ENCODE results near the gene MRRF. TPM values are rescaled to one million over a fixed set of nuclear protein-coding genes. Genes with fewer than 3 reads are reported as not detected.

MRRF gene
- total RNA-seq, 3 donors from 2014 or later, result 46.5 to 65.2 (median 62.4) TPM

GRCh38 chr9:122338536-122338935 is 73.9 kb downstream of the MRRF start:
- Histone ChIP-seq H3K4me1 (ENCODE audit: low read depth) (no peaks in the 10 kb centered on the region), H3K4me3 (no peak overlapping the region), H3K36me3 (ENCODE audit: low read depth) (no peaks in the 10 kb centered on the region), H3K9me3 (no peaks in the 10 kb centered on the region)
- intact Hi-C loops (cut with DNase I, micrococcal nuclease), result no loop called here
- DNase-seq (no peak), ATAC-seq (no peak)
- no peak for TF ChIP-seq CTCF (IDR thresholded peaks at IDR 0.05)

GRCh38 chr9:122338994-122339393 is 74.3 kb downstream of the MRRF start:
- Histone ChIP-seq H3K36me3 (ENCODE audit: low read depth) (no peaks in the 10 kb centered on the region), H3K4me3 (no peak overlapping the region), H3K4me1 (ENCODE audit: low read depth) (no peaks in the 10 kb centered on the region), H3K9me3 (no peaks in the 10 kb centered on the region)
- DNase-seq, result no peak
- TF ChIP-seq CTCF (IDR thresholded peaks at IDR 0.05), result no peak
- intact Hi-C loops (cut with DNase I, micrococcal nuclease), result no loop called here
- no peak for ATAC-seq

GRCh38 chr9:122339579-122339978 is 74.9 kb downstream of the MRRF start:
- H3K9me3 ChIP-seq, result no peaks in the 10 kb centered on the region
- no peaks in the 10 kb centered on the region for H3K4me1 ChIP-seq (ENCODE audit: low read depth)
- ATAC-seq (no peak), DNase-seq (no peak)
- no peak for TF ChIP-seq CTCF (IDR thresholded peaks at IDR 0.05)
- H3K36me3 ChIP-seq (ENCODE audit: low read depth), result no peaks in the 10 kb centered on the region
- intact Hi-C loops (cut with DNase I, micrococcal nuclease), result no loop called here
- no peak overlapping the region for H3K4me3 ChIP-seq

GRCh38 chr9:122340161-122340560 is 75.5 kb downstream of the MRRF start:
- no peak overlapping the region for H3K4me3 ChIP-seq
- no peaks in the 10 kb centered on the region for H3K4me1 ChIP-seq (ENCODE audit: low read depth)
- ATAC-seq (no peak), DNase-seq (no peak)
- intact Hi-C loops (cut with DNase I, micrococcal nuclease), result no loop called here
- no peaks in the 10 kb centered on the region for H3K36me3 ChIP-seq (ENCODE audit: low read depth)
- TF ChIP-seq CTCF (IDR thresholded peaks at IDR 0.05), result no peak
- H3K9me3 ChIP-seq, result no peaks in the 10 kb centered on the region

GRCh38 chr9:122342323-122343050 is 77.8 kb downstream of the MRRF start:
- no peak for DNase-seq
- TF ChIP-seq CTCF (IDR thresholded peaks at IDR 0.05), result no peak
- no peak for ATAC-seq
- H3K4me1 ChIP-seq (ENCODE audit: low read depth), result peaks cover 2% of the 10 kb centered on the region
- no peaks in the 10 kb centered on the region for H3K9me3 ChIP-seq
- no peaks in the 10 kb centered on the region for H3K36me3 ChIP-seq (ENCODE audit: low read depth)
- H3K4me3 ChIP-seq, result no peak overlapping the region
- intact Hi-C loops (cut with DNase I, micrococcal nuclease), result no loop called here
